HEK293 (cell line): ENCODE results near the gene NPEPL1.

Experiments
- CTCF ChIA-PET: fragments of 350-600 bp; formaldehyde crosslinking; extraction: SDS; loops from one replicate; lab custom pipeline; 2021; ENCODE audit warnings: antibody characterized with exemption; lab: Yijun Ruan, JAX
- POLR2A ChIA-PET: fragments of 300-600 bp; formaldehyde crosslinking; extraction: SDS; loops from one replicate; lab custom pipeline; 2020; ENCODE audit warnings: antibody characterized with exemption, inconsistent platforms; lab: Yijun Ruan, JAX
- H3K27ac ChIP-seq: fragments of 200-500 bp; sonication (Bioruptor generic); 2 replicates; pipeline ENCODE4 v1.5.1; 2014; ENCODE audit warnings: low read depth, low read length, control low read depth, inconsistent platforms; ENCODE audit errors: extremely low read depth
- H3K36me3 ChIP-seq, 2 experiments: fragments of 200-500 bp in 1 of 2; sonication (Bioruptor generic) in 1 of 2; 1 replicate in 1 of 2; 2 replicates in 1 of 2; pipeline ENCODE4 v1.5.1; 2014 to 2017; ENCODE audit warnings: inconsistent platforms in 2 of 2, low read length in 2 of 2; ENCODE audit not compliant: control insufficient read depth in 2 of 2, insufficient read depth in 1 of 2
- H3K4me1 ChIP-seq: fragments of 200-500 bp; sonication (Bioruptor generic); 2 replicates; pipeline ENCODE4 v1.5.1; 2014; ENCODE audit warnings: mild to moderate bottlenecking, low read length, inconsistent platforms; ENCODE audit not compliant: control insufficient read depth, insufficient read depth
- H3K4me3 ChIP-seq: 2 replicates; pipeline ENCODE4 v1.5.1; 2011; ENCODE audit warnings: low read depth, mild to moderate bottlenecking, control low read depth, low read length, moderate library complexity
- H3K9me3 ChIP-seq: fragments of 200-500 bp; sonication (Bioruptor generic); 2 replicates; pipeline ENCODE4 v1.5.1; 2014; ENCODE audit warnings: low read depth, low read length, inconsistent platforms; ENCODE audit not compliant: control insufficient read depth, insufficient read depth
- HOXC10 ChIP-seq: sonication (generic); formaldehyde crosslinking; IDR thresholded peaks from 2 replicates; pipeline ENCODE4 v1.8.1; 2023; ENCODE audit warnings: mild to moderate bottlenecking, missing genetic modification reagents
- TRIM28 ChIP-seq: IDR thresholded peaks from 2 replicates; pipeline ENCODE4 v1.6.1; 2011; ENCODE audit warnings: low read length, control low read depth, borderline replicate concordance
- ZBTB11 ChIP-seq: fragments of 450-650 bp; formaldehyde crosslinking; conservative IDR thresholded peaks from 2 replicates; pipeline ENCODE4 v1.5.1; 2016; ENCODE audit warnings: low read depth, missing biosample characterization, missing genetic modification characterization
- ZBTB7A ChIP-seq: fragments of 450-650 bp; formaldehyde crosslinking; IDR thresholded peaks from 2 replicates; pipeline ENCODE4 v1.5.1; 2016; ENCODE audit warnings: low read depth, missing biosample characterization, missing genetic modification characterization
- ZFP41 ChIP-seq: fragments of 450-650 bp; formaldehyde crosslinking; IDR thresholded peaks from 2 replicates; pipeline ENCODE4 v1.5.1; 2016; ENCODE audit warnings: missing biosample characterization, missing genetic modification characterization, borderline replicate concordance
- ZNF112 ChIP-seq: fragments of 450-650 bp; formaldehyde crosslinking; IDR thresholded peaks from 2 replicates; pipeline ENCODE4 v1.5.0; 2017; ENCODE audit warnings: missing biosample characterization, missing genetic modification characterization
- ZNF140 ChIP-seq: fragments of 450-650 bp; formaldehyde crosslinking; IDR thresholded peaks from 2 replicates; pipeline ENCODE4 v1.5.1; 2016; ENCODE audit warnings: missing biosample characterization, missing genetic modification characterization
- ZNF221 ChIP-seq: fragments of 450-650 bp; formaldehyde crosslinking; IDR thresholded peaks from 2 replicates; pipeline ENCODE4 v1.5.1; 2017; ENCODE audit warnings: missing biosample characterization, missing genetic modification characterization, borderline replicate concordance
- ZNF324 ChIP-seq: fragments of 450-650 bp; formaldehyde crosslinking; IDR thresholded peaks from 2 replicates; pipeline ENCODE4 v1.5.1; 2016; ENCODE audit warnings: missing biosample characterization, missing genetic modification characterization
- ZNF404 ChIP-seq: fragments of 450-650 bp; formaldehyde crosslinking; IDR thresholded peaks from 2 replicates; pipeline ENCODE4 v1.5.1; 2017; ENCODE audit warnings: missing biosample characterization, missing genetic modification characterization
- ZNF426 ChIP-seq: fragments of 450-650 bp; formaldehyde crosslinking; IDR thresholded peaks from 2 replicates; pipeline ENCODE4 v1.5.1; 2017; ENCODE audit warnings: missing biosample characterization, missing genetic modification characterization, mild to moderate bottlenecking, inconsistent platforms, moderate library complexity
- ZNF48 ChIP-seq: fragments of 450-650 bp; formaldehyde crosslinking; IDR thresholded peaks from 2 replicates; pipeline ENCODE4 v1.5.1; 2016; ENCODE audit warnings: missing biosample characterization, missing genetic modification characterization
- ZNF580 ChIP-seq: fragments of 450-650 bp; formaldehyde crosslinking; IDR thresholded peaks from 2 replicates; pipeline ENCODE4 v1.5.1; 2016; ENCODE audit warnings: missing biosample characterization, missing genetic modification characterization
- ZNF645 ChIP-seq: fragments of 450-650 bp; formaldehyde crosslinking; IDR thresholded peaks from 2 replicates; pipeline ENCODE4; 2016; ENCODE audit warnings: missing biosample characterization, missing genetic modification characterization
- ZNF664 ChIP-seq: fragments of 450-650 bp; formaldehyde crosslinking; IDR thresholded peaks from 2 replicates; pipeline ENCODE4 v1.5.1; 2016; ENCODE audit warnings: missing biosample characterization, missing genetic modification characterization
- ZNF701 ChIP-seq: fragments of 450-650 bp; formaldehyde crosslinking; IDR thresholded peaks from 2 replicates; pipeline ENCODE4 v1.5.1; 2016; ENCODE audit warnings: missing biosample characterization, missing genetic modification characterization
- ZNF776 ChIP-seq: fragments of 450-650 bp; formaldehyde crosslinking; IDR thresholded peaks from 2 replicates; pipeline ENCODE4 v1.5.0; 2017; ENCODE audit warnings: missing biosample characterization, missing genetic modification characterization, borderline replicate concordance
- ZNF837 ChIP-seq: fragments of 450-650 bp; formaldehyde crosslinking; IDR thresholded peaks from 2 replicates; pipeline ENCODE4 v1.5.1; 2016; ENCODE audit warnings: missing biosample characterization, missing genetic modification characterization
- ZNF843 ChIP-seq: fragments of 450-650 bp; formaldehyde crosslinking; IDR thresholded peaks from 2 replicates; pipeline ENCODE4 v1.5.1; 2016; ENCODE audit warnings: missing biosample characterization, missing genetic modification characterization
- TF ChIP-seq, protein P1 (sequence below): fragments of 450-650 bp; IDR thresholded peaks from 2 replicates; pipeline ENCODE4 v1.5.1; 2018; ENCODE audit warnings: missing biosample characterization, mild to moderate bottlenecking, missing genetic modification characterization
- TF ChIP-seq, protein P2 (sequence below): fragments of 450-650 bp; formaldehyde crosslinking; IDR thresholded peaks from 2 replicates; pipeline ENCODE4 v1.5.1; 2016; ENCODE audit warnings: missing biosample characterization, missing genetic modification characterization
- TF ChIP-seq, protein P3 (sequence below): fragments of 450-650 bp; formaldehyde crosslinking; IDR thresholded peaks from 2 replicates; pipeline ENCODE4 v1.5.1; 2016; ENCODE audit warnings: missing biosample characterization, missing genetic modification characterization
- TF ChIP-seq, protein P4 (sequence below): fragments of 450-650 bp; formaldehyde crosslinking; IDR thresholded peaks from 2 replicates; pipeline ENCODE4 v1.5.1; 2017; ENCODE audit warnings: missing biosample characterization, missing genetic modification characterization
- TF ChIP-seq, protein P5 (sequence below): fragments of 450-650 bp; formaldehyde crosslinking; IDR thresholded peaks from 2 replicates; pipeline ENCODE4 v1.5.1; 2016; ENCODE audit warnings: missing biosample characterization, missing genetic modification characterization

The NPEPL1 gene

GRCh38 chr20:58668901-58669286, 23.7 kb upstream of the NPEPL1 start:
- ChIA-PET POLR2A (no interaction called here), CTCF (no interaction called here)
- H3K9me3 ChIP-seq = no peaks in the 10 kb centered on the region
- no peak overlapping the region for H3K4me3 ChIP-seq
- H3K36me3 ChIP-seq = peaks cover 14 to 81% of the 10 kb centered on the region in 2 experiments
- H3K27ac ChIP-seq = no peak overlapping the region
- no peaks in the 10 kb centered on the region for H3K4me1 ChIP-seq
- no peak for TF ChIP-seq ZNF140
- TF ChIP-seq, protein P1, sequence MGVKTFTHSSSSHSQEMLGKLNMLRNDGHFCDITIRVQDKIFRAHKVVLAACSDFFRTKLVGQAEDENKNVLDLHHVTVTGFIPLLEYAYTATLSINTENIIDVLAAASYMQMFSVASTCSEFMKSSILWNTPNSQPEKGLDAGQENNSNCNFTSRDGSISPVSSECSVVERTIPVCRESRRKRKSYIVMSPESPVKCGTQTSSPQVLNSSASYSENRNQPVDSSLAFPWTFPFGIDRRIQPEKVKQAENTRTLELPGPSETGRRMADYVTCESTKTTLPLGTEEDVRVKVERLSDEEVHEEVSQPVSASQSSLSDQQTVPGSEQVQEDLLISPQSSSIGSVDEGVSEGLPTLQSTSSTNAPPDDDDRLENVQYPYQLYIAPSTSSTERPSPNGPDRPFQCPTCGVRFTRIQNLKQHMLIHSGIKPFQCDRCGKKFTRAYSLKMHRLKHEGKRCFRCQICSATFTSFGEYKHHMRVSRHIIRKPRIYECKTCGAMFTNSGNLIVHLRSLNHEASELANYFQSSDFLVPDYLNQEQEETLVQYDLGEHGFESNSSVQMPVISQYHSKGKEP (tag by site-specific recombination) = no peak
- TF ChIP-seq, protein P2, sequence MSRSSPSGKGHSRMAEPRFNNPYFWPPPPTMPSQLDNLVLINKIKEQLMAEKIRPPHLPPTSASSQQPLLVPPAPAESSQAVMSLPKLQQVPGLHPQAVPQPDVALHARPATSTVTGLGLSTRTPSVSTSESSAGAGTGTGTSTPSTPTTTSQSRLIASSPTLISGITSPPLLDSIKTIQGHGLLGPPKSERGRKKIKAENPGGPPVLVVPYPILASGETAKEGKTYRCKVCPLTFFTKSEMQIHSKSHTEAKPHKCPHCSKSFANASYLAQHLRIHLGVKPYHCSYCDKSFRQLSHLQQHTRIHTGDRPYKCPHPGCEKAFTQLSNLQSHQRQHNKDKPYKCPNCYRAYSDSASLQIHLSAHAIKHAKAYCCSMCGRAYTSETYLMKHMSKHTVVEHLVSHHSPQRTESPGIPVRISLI = no peak
- TF ChIP-seq, protein P3, sequence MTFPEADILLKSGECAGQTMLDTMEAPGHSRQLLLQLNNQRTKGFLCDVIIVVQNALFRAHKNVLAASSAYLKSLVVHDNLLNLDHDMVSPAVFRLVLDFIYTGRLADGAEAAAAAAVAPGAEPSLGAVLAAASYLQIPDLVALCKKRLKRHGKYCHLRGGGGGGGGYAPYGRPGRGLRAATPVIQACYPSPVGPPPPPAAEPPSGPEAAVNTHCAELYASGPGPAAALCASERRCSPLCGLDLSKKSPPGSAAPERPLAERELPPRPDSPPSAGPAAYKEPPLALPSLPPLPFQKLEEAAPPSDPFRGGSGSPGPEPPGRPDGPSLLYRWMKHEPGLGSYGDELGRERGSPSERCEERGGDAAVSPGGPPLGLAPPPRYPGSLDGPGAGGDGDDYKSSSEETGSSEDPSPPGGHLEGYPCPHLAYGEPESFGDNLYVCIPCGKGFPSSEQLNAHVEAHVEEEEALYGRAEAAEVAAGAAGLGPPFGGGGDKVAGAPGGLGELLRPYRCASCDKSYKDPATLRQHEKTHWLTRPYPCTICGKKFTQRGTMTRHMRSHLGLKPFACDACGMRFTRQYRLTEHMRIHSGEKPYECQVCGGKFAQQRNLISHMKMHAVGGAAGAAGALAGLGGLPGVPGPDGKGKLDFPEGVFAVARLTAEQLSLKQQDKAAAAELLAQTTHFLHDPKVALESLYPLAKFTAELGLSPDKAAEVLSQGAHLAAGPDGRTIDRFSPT (tag by site-specific recombination) = no peak
- TF ChIP-seq, protein P4, sequence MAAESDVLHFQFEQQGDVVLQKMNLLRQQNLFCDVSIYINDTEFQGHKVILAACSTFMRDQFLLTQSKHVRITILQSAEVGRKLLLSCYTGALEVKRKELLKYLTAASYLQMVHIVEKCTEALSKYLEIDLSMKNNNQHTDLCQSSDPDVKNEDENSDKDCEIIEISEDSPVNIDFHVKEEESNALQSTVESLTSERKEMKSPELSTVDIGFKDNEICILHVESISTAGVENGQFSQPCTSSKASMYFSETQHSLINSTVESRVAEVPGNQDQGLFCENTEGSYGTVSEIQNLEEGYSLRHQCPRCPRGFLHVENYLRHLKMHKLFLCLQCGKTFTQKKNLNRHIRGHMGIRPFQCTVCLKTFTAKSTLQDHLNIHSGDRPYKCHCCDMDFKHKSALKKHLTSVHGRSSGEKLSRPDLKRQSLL (tag by site-specific recombination) = no peak
- no peak for TF ChIP-seq ZNF664
- no peak for TF ChIP-seq ZNF404
- no peak for TF ChIP-seq ZNF112
- no peak for TF ChIP-seq ZFP41 (tag by site-specific recombination)
- no peak for TF ChIP-seq ZNF701
- TF ChIP-seq, protein P5, sequence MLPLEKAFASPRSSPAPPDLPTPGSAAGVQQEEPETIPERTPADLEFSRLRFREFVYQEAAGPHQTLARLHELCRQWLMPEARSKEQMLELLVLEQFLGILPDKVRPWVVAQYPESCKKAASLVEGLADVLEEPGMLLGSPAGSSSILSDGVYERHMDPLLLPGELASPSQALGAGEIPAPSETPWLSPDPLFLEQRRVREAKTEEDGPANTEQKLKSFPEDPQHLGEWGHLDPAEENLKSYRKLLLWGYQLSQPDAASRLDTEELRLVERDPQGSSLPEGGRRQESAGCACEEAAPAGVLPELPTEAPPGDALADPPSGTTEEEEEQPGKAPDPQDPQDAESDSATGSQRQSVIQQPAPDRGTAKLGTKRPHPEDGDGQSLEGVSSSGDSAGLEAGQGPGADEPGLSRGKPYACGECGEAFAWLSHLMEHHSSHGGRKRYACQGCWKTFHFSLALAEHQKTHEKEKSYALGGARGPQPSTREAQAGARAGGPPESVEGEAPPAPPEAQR = no peak
- TF ChIP-seq ZNF426 = no peak
- no peak for TF ChIP-seq ZNF837 (tag by site-specific recombination)
- TF ChIP-seq ZNF843 (tag by site-specific recombination) = no peak
- TF ChIP-seq ZNF776 (tag by site-specific recombination) = no peak
- no peak for TF ChIP-seq ZNF580 (tag by site-specific recombination)
- TF ChIP-seq ZNF324 = no peak

- ChIA-PET POLR2A (no interaction called here), CTCF (no interaction called here)
- H3K4me1 ChIP-seq = no peaks in the 10 kb centered on the region
- no peaks in the 10 kb centered on the region for H3K9me3 ChIP-seq
- peaks cover 15 to 81% of the 10 kb centered on the region in 2 experiments for H3K36me3 ChIP-seq
- no peak overlapping the region for H3K27ac ChIP-seq
- no peak overlapping the region for H3K4me3 ChIP-seq
- TF ChIP-seq ZNF221 (tag by site-specific recombination) (no peak), ZNF48 (no peak), HOXC10 (CRISPR knock-in tag) (no peak), ZBTB7A (tag by site-specific recombination) (no peak), ZBTB11 (no peak), ZNF645 (tag by site-specific recombination) (no peak), TRIM28 (no peak)
Observed at GRCh38 chr20:58669287-58670006, 23.2 kb upstream of the NPEPL1 start.
